HG03342 (cell line): ENCODE data around the gene GDAP1L1.
"Not testable (repeated sequence)": the region's sequence is repeated elsewhere in the genome, so short reads cannot be mapped to it uniquely, and the experiment has no call there.

ENCODE experiments used
- ATAC-seq: cut with Tn5 transposase; IDR thresholded peaks from one replicate; pipeline ENCODE4 v1.9.1; 2021; ENCODE audit warnings: mild to moderate bottlenecking, moderate library complexity; ENCODE audit not compliant: unreplicated experiment

GDAP1L1 gene

GRCh38 chr20:44299011-44299535 is 52.0 kb downstream of the GDAP1L1 start:
- ATAC-seq = not testable (repeated sequence)

- ATAC-seq = no peak
Observed at GRCh38 chr20:44301285-44301684, 54.2 kb downstream of the GDAP1L1 start.

- no peak for ATAC-seq
Observed at GRCh38 chr20:44302026-44302669, 55.0 kb downstream of the GDAP1L1 start.

- no peak for ATAC-seq
Observed at GRCh38 chr20:44302736-44303135, 55.6 kb downstream of the GDAP1L1 start.

GRCh38 chr20:44304383-44304782 is 57.3 kb downstream of the GDAP1L1 start:
- ATAC-seq = no peak

GRCh38 chr20:44306927-44307326 is 59.8 kb downstream of the GDAP1L1 start:
- no peak for ATAC-seq

- no peak for ATAC-seq
Observed at GRCh38 chr20:44309763-44310663, 62.9 kb downstream of the GDAP1L1 start.

- ATAC-seq = peak; percentile 92
Observed at GRCh38 chr20:44310664-44311639, 63.8 kb downstream of the GDAP1L1 start, which contains the start of gene FITM2. Gene FITM2, minus strand, starts transcription at chr20:44311202. Its CDS starts 54 bp downstream, at chr20:44311148.

GRCh38 chr20:44314870-44315269 is 67.8 kb downstream of the GDAP1L1 start:
- ATAC-seq = no peak

GRCh38 chr20:44319839-44320422 is 72.8 kb downstream of the GDAP1L1 start:
- no peak for ATAC-seq

GRCh38 chr20:44324343-44324742 is 77.2 kb downstream of the GDAP1L1 start:
- no peak for ATAC-seq

GRCh38 chr20:44326391-44327159 is 79.5 kb downstream of the GDAP1L1 start:
- no peak for ATAC-seq

GRCh38 chr20:44327748-44328147 is 80.6 kb downstream of the GDAP1L1 start:
- ATAC-seq = not testable (repeated sequence)

GRCh38 chr20:44328428-44328827 is 81.3 kb downstream of the GDAP1L1 start:
- ATAC-seq = no peak
